Nephron (organoid): ENCODE data around the gene ACTC1.
A peak's percentile ranks its signal among the peaks of the same experiment; 100 is the strongest.

Experiments
- H3K27ac Mint-ChIP-seq, 3 experiments: 2 replicates each; pipeline ENCODE4 v1.8.0; 2020; ENCODE audit warnings: mixed read lengths in 3 of 3, mild to moderate bottlenecking in 2 of 3, moderate library complexity in 1 of 3
- H3K27me3 Mint-ChIP-seq: 2 replicates; pipeline ENCODE4 v1.8.0; 2021; ENCODE audit warnings: low read depth, mild to moderate bottlenecking, moderate library complexity, mixed read lengths
- H3K36me3 Mint-ChIP-seq: 2 replicates; pipeline ENCODE4 v1.8.0; 2020; ENCODE audit warnings: low read depth, mixed read lengths
- H3K4me1 Mint-ChIP-seq: 2 replicates; pipeline ENCODE4 v1.8.0; 2020; ENCODE audit warnings: mixed read lengths
- H3K4me3 Mint-ChIP-seq, 3 experiments: 2 replicates each; pipeline ENCODE4 v1.8.0; 2020; ENCODE audit warnings: mild to moderate bottlenecking in 3 of 3, mixed read lengths in 3 of 3, moderate library complexity in 2 of 3
- H3K9me3 Mint-ChIP-seq: 2 replicates; pipeline ENCODE4 v1.8.0; 2020; ENCODE audit warnings: mixed read lengths
- TF ChIP-seq, protein P1 (sequence below), 3 experiments: fragments of 200-600 bp; sonication (generic); IDR thresholded peaks; one replicate each; pipeline ENCODE4 v1.5.0; 2021; ENCODE audit warnings: antibody characterized with exemption in 3 of 3; ENCODE audit not compliant: unreplicated experiment in 3 of 3

Gene ACTC1

DNA sequence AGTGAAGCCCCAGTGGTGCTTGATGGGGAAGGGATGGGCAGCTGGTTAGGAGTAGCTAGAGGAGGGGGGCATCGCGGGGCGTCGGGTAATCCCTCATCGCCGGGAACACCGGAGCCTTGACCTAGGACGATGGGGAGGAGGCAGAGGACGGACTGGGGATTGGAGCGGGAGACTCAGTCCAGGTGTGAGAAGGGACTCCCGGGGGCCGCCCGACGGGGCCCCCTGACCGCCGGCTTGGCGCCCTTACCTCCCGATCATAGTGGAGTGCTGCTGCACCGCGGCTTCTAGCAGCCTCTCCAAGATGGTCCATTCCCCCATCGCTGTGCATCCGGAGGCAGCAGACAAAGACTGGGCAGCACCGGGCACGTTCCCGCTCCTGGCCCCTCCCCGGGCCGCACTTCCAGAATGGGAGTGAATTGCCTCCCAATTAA lies 41.2 kb downstream of the ACTC1 start:
- H3K4me3 Mint-ChIP-seq: peak overlapping the region; percentile 69 to 84 (median 81)
- TF ChIP-seq, protein P1, sequence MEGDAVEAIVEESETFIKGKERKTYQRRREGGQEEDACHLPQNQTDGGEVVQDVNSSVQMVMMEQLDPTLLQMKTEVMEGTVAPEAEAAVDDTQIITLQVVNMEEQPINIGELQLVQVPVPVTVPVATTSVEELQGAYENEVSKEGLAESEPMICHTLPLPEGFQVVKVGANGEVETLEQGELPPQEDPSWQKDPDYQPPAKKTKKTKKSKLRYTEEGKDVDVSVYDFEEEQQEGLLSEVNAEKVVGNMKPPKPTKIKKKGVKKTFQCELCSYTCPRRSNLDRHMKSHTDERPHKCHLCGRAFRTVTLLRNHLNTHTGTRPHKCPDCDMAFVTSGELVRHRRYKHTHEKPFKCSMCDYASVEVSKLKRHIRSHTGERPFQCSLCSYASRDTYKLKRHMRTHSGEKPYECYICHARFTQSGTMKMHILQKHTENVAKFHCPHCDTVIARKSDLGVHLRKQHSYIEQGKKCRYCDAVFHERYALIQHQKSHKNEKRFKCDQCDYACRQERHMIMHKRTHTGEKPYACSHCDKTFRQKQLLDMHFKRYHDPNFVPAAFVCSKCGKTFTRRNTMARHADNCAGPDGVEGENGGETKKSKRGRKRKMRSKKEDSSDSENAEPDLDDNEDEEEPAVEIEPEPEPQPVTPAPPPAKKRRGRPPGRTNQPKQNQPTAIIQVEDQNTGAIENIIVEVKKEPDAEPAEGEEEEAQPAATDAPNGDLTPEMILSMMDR (IDR thresholded peaks at IDR 0.05; ENCODE audit: unreplicated experiment in 3 of 3): no peak
- no peaks in the 10 kb centered on the region for H3K9me3 Mint-ChIP-seq
- H3K36me3 Mint-ChIP-seq: no peaks in the 10 kb centered on the region
- no peak overlapping the region for H3K27ac Mint-ChIP-seq
- H3K27me3 Mint-ChIP-seq: peaks cover 83% of the 10 kb centered on the region
- peaks cover 15% of the 10 kb centered on the region for H3K4me1 Mint-ChIP-seq

DNA sequence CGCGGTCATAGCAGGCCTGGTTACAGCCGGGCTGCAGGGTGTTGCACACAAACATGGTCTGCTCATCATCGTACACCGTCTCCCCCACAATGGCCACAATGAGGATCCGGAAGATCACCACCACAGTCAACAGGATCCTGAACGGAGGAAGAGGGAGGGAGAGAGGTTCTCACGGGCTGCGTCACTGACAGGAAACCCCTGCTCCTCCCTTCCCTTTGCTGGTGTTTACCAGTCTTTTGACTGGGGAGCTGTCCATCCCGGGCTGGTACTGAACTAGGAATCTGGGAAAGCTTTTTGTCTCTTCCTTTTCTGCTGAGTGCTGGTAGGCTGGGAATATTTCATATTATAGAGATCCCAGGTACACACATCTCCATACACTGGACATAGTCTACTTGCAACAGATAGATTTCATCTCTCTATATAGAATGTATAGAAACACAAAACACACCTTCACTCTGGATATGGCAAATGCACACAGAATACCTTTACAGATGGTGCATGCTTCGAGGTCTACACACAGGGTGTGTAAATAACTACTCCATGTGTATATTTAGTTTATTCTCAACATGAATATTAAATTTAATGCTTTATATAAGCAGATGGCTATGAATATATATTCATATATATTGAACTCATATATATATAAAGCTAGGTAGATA lies 42.0 kb downstream of the ACTC1 start:
- TF ChIP-seq, protein P1 (IDR thresholded peaks at IDR 0.05; ENCODE audit: unreplicated experiment in 3 of 3): no peak
- peak overlapping the region; percentile 22 to 84 (median 40) for H3K4me3 Mint-ChIP-seq
- no peak overlapping the region for H3K27ac Mint-ChIP-seq

DNA sequence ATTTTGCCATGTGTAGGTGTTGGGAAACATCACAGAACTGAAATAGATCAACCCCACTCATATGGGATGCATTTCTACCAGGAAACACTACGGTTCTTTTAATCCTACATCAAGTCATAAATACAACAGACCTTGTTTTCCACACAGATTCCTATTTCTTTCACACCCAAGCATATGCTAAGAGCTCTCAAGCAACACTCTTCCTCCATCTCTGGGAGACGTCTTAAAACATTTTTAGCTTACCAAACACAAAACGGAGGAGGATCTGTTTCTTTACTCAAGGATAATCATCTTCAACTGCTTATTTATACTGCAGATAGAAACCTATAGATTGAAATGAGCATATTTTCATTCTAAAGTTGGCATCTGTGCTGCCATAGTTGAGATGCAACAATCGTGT lies 45.7 kb downstream of the ACTC1 start:
- TF ChIP-seq, protein P1 (IDR thresholded peaks at IDR 0.05; ENCODE audit: unreplicated experiment in 3 of 3): no peak
- no peak overlapping the region for H3K4me3 Mint-ChIP-seq
- no peaks in the 10 kb centered on the region for H3K9me3 Mint-ChIP-seq
- H3K27me3 Mint-ChIP-seq: peaks cover 68% of the 10 kb centered on the region
- H3K4me1 Mint-ChIP-seq: no peaks in the 10 kb centered on the region
- H3K27ac Mint-ChIP-seq: no peak overlapping the region
- no peaks in the 10 kb centered on the region for H3K36me3 Mint-ChIP-seq

More for the DNA sequence above, 42.0 kb downstream of the ACTC1 start:
- no peaks in the 10 kb centered on the region for H3K36me3 Mint-ChIP-seq
- H3K9me3 Mint-ChIP-seq: no peaks in the 10 kb centered on the region
- peaks cover 81% of the 10 kb centered on the region for H3K27me3 Mint-ChIP-seq
- peaks cover 7% of the 10 kb centered on the region for H3K4me1 Mint-ChIP-seq
